CD4-positive, alpha-beta memory T cell (primary cell): ENCODE data around the gene LIMCH1. TPM values are rescaled to one million over a fixed set of nuclear protein-coding genes. Genes with fewer than 3 reads are reported as not detected.

Experiments used
- CTCF ChIA-PET: fragments of 350-600 bp; sonication (Branson Sonifier 250); formaldehyde crosslinking; loops from one replicate; lab custom pipeline; 2021; ENCODE audit warnings: inconsistent platforms; ENCODE audit not compliant: partially characterized antibody; lab: Charles Lee
- POLR2A ChIA-PET: fragments of 350-600 bp; sonication (Branson Sonifier 250); formaldehyde crosslinking; loops from one replicate; lab custom pipeline; 2021; ENCODE audit not compliant: partially characterized antibody; lab: Charles Lee
- DNase-seq, 5 donors: peaks; one replicate each; pipeline versions ENCODE4 v3.0.0 to v3.0.0-alpha.2; 2020 to 2022; ENCODE audit warnings: mixed read lengths in 1 of 5
- H3K27ac ChIP-seq: one replicate; pipeline ENCODE4 v1.7.0; 2013; ENCODE audit warnings: low read depth, low read length
- H3K27me3 ChIP-seq: 2 replicates; pipeline ENCODE4 v1.7.0; 2013; ENCODE audit warnings: mild to moderate bottlenecking, low read length, moderate library complexity; ENCODE audit not compliant: insufficient read depth
- H3K36me3 ChIP-seq: 2 replicates; pipeline ENCODE4 v1.7.0; 2013; ENCODE audit warnings: mild to moderate bottlenecking, low read length, moderate library complexity; ENCODE audit not compliant: insufficient read depth
- H3K4me1 ChIP-seq: 2 replicates; pipeline ENCODE4 v1.7.0; 2013; ENCODE audit warnings: mild to moderate bottlenecking, low read length, moderate library complexity; ENCODE audit not compliant: insufficient read depth
- H3K4me3 ChIP-seq, 2 donors: one replicate each; pipeline ENCODE4 v1.7.0; 2013; ENCODE audit warnings: low read length in 2 of 2, mild to moderate bottlenecking in 1 of 2
- H3K9me3 ChIP-seq, 2 donors: one replicate each; pipeline ENCODE4 v1.7.0; 2013; ENCODE audit warnings: low read length in 2 of 2, control low read depth in 1 of 2; ENCODE audit not compliant: control insufficient read depth in 1 of 2
- H3K27ac Mint-ChIP-seq, 7 donors: one replicate each; pipeline ENCODE4 v1.8.0; 2020 to 2021; ENCODE audit warnings: mixed read lengths in 7 of 7, mild to moderate bottlenecking in 6 of 7, inconsistent platforms in 3 of 7, moderate library complexity in 3 of 7
- H3K27me3 Mint-ChIP-seq, 2 donors: one replicate each; pipeline ENCODE4 v1.8.0; 2020 to 2021; ENCODE audit warnings: mixed read lengths in 2 of 2
- H3K36me3 Mint-ChIP-seq, 2 donors: one replicate each; pipeline ENCODE4 v1.8.0; 2020 to 2021; ENCODE audit warnings: mixed read lengths in 2 of 2, inconsistent platforms in 1 of 2, mild to moderate bottlenecking in 1 of 2
- H3K4me1 Mint-ChIP-seq, 4 donors: one replicate each; pipeline ENCODE4 v1.8.0; 2020 to 2021; ENCODE audit warnings: mixed read lengths in 4 of 4, mild to moderate bottlenecking in 1 of 4
- H3K4me3 Mint-ChIP-seq, 8 donors: one replicate each; pipeline ENCODE4 v1.8.0; 2020 to 2021; ENCODE audit warnings: mixed read lengths in 8 of 8, mild to moderate bottlenecking in 7 of 8, moderate library complexity in 6 of 8, inconsistent platforms in 3 of 8
- H3K9me3 Mint-ChIP-seq, 8 donors: one replicate each; pipeline ENCODE4 v1.8.0; 2020 to 2021; ENCODE audit warnings: mixed read lengths in 8 of 8, mild to moderate bottlenecking in 5 of 8, inconsistent platforms in 3 of 8, moderate library complexity in 1 of 8
- intact Hi-C: fragments of 100-400 bp; cut with micrococcal nuclease; formaldehyde crosslinking; loops from one replicate; pipeline ENCODE4 v1.15.1; 2023
- polyA plus RNA-seq, 2 donors: library from polyadenylated mRNA; unstranded; fragments of 300-500 nt; fragmentation: Illumina TruSeq; gene quantifications; one replicate each; pipeline ENCODE4 v1.2.3, GENCODE V29; 2021
- total RNA-seq, 2 experiments: library from RNA; stranded (reverse); gene quantifications; one replicate each; pipeline ENCODE4 v1.2.3, GENCODE V29; 2021

The LIMCH1 gene
- total and polyA plus RNA-seq, 4 experiments from 2014 or later = not detected

- Mint-ChIP-seq H3K4me1 (no peaks in the 10 kb centered on the region), H3K27me3 (peaks cover 0 to 2% of the 10 kb centered on the region in 2 donors)
- CTCF ChIA-PET = no interaction called here
Observed at GRCh38 chr4:41532336-41532735, 5.6 kb upstream of the LIMCH1 start.

GRCh38 chr4:41532882-41533281, 5.1 kb upstream of the LIMCH1 start:
- DNase-seq = no peak
- H3K4me3 Mint-ChIP-seq = no peak overlapping the region
- no peaks in the 10 kb centered on the region for H3K4me1 Mint-ChIP-seq
- Histone ChIP-seq H3K9me3 (no peaks in the 10 kb centered on the region), H3K36me3 (no peaks in the 10 kb centered on the region), H3K27ac (no peak overlapping the region), H3K27me3 (no peaks in the 10 kb centered on the region), H3K4me3 (no peak overlapping the region), H3K4me1 (no peaks in the 10 kb centered on the region)
- H3K27me3 Mint-ChIP-seq = peaks cover 0 to 2% of the 10 kb centered on the region in 2 donors
- intact Hi-C loops = no loop called here
- no peaks in the 10 kb centered on the region for H3K36me3 Mint-ChIP-seq
- ChIA-PET CTCF (no interaction called here), POLR2A (no interaction called here)
- H3K9me3 Mint-ChIP-seq = peaks cover 0 to 2% (median 0%) of the 10 kb centered on the region in 8 donors
- H3K27ac Mint-ChIP-seq = no peak overlapping the region

More at GRCh38 chr4:41532336-41532735, 5.6 kb upstream of the LIMCH1 start:
- Histone ChIP-seq H3K27ac (no peak overlapping the region), H3K4me1 (no peaks in the 10 kb centered on the region), H3K27me3 (no peaks in the 10 kb centered on the region), H3K9me3 (no peaks in the 10 kb centered on the region), H3K4me3 (no peak overlapping the region), H3K36me3 (no peaks in the 10 kb centered on the region)
- H3K36me3 Mint-ChIP-seq = no peaks in the 10 kb centered on the region
- intact Hi-C loops = no loop called here
- peaks cover 0 to 2% (median 0%) of the 10 kb centered on the region in 8 donors for H3K9me3 Mint-ChIP-seq
- H3K27ac Mint-ChIP-seq = no peak overlapping the region
- H3K4me3 Mint-ChIP-seq = no peak overlapping the region
- DNase-seq = no peak
- POLR2A ChIA-PET = no interaction called here

DNA sequence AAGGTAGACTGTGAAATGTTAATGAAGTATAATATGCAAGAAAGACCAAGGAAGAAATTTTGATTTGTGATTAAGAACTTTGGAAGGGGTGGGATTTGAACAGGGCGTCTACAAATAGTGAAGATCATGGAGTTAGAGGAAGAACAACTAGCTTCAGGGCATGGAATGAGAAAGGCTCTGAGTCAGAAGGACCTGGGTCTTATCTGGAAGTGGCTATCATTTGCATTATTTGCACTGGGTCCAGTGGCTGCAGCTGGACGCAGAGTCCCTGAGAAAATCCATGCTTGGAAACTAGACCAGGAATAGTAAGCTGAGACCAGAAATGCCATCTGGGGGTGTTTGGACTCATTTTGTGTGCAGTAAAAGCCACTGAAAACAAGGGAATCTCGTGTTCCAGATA, 4.3 kb upstream of the LIMCH1 start:
- no peaks in the 10 kb centered on the region for H3K4me1 Mint-ChIP-seq
- H3K9me3 Mint-ChIP-seq = peaks cover 0 to 3% (median 0%) of the 10 kb centered on the region in 8 donors
- Histone ChIP-seq H3K4me1 (no peaks in the 10 kb centered on the region), H3K9me3 (no peaks in the 10 kb centered on the region), H3K36me3 (no peaks in the 10 kb centered on the region), H3K27ac (no peak overlapping the region), H3K27me3 (no peaks in the 10 kb centered on the region), H3K4me3 (no peak overlapping the region)
- H3K36me3 Mint-ChIP-seq = no peaks in the 10 kb centered on the region
- intact Hi-C loops = no loop called here
- peaks cover 0 to 2% of the 10 kb centered on the region in 2 donors for H3K27me3 Mint-ChIP-seq
- H3K4me3 Mint-ChIP-seq = no peak overlapping the region
- no peak for DNase-seq
- no peak overlapping the region for H3K27ac Mint-ChIP-seq
- CTCF ChIA-PET = no interaction called here
- POLR2A ChIA-PET = no interaction called here

DNA sequence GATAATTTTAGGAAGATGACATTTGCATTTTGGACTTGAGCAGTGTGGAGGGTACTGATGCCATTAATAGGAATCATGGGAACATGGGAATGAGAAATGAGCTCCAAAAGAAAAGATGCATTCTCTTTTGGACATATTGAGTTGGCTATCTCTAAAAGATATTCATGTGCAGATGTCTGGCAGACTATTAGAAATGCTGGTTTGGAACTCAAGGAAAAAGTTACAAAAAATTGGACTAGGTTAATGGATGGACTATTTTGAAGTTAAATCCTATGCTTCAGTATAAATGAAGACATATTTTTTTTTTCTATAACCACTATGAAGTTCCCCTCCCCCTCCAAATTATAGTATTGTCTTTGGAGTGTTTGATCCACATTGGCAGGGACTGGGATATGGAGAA, 3.6 kb upstream of the LIMCH1 start:
- no peaks in the 10 kb centered on the region for H3K36me3 Mint-ChIP-seq
- no peaks in the 10 kb centered on the region for H3K36me3 ChIP-seq
- H3K9me3 Mint-ChIP-seq = peaks cover 0 to 3% (median 0%) of the 10 kb centered on the region in 8 donors
- ChIA-PET POLR2A (no interaction called here), CTCF (no interaction called here)
- H3K4me1 ChIP-seq = no peaks in the 10 kb centered on the region
- intact Hi-C loops = no loop called here
- no peaks in the 10 kb centered on the region for H3K4me1 Mint-ChIP-seq
- H3K27me3 Mint-ChIP-seq = peaks cover 0 to 2% of the 10 kb centered on the region in 2 donors
- H3K27ac Mint-ChIP-seq = no peak overlapping the region
- no peak for DNase-seq
- no peak overlapping the region for H3K4me3 Mint-ChIP-seq
- no peak overlapping the region for H3K4me3 ChIP-seq
- no peaks in the 10 kb centered on the region for H3K27me3 ChIP-seq
- H3K27ac ChIP-seq = no peak overlapping the region
- no peaks in the 10 kb centered on the region for H3K9me3 ChIP-seq

DNA sequence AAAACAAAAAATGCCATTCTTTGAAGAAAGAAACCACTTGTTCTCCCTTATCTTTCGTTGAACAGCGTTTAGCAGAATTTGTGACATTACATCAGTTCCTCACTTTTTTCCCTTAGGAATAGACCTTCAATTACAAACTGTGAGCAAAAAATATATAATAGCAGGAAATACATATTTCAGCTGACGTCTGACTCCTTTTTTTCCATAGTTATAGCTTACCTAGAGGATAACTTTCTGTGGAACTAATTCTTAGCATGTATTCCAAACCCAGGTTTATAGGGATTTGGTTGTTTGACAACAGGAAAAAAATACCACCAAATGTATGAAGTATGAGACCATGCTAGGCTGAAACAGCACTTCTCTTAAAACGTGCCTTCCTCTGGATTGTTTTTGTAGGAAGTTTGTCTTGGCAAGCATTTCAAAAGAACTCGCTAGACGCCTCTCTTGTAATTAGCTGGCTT, 2.0 kb upstream of the LIMCH1 start:
- H3K4me3 ChIP-seq = no peak overlapping the region
- POLR2A ChIA-PET = no interaction called here

GRCh38 chr4:41537292-41537890, 566 bp upstream of the LIMCH1 start:
- no peak overlapping the region for H3K4me3 ChIP-seq
- Mint-ChIP-seq H3K4me1 (no peaks in the 10 kb centered on the region), H3K9me3 (peaks cover 0 to 3% (median 0%) of the 10 kb centered on the region in 8 donors), H3K27ac (no peak overlapping the region), H3K27me3 (peaks cover 0 to 2% of the 10 kb centered on the region in 2 donors), H3K36me3 (no peaks in the 10 kb centered on the region), H3K4me3 (no peak overlapping the region)
- no peak overlapping the region for H3K27ac ChIP-seq
- H3K9me3 ChIP-seq = no peaks in the 10 kb centered on the region
- ChIA-PET CTCF (no interaction called here), POLR2A (no interaction called here)
- no peaks in the 10 kb centered on the region for H3K4me1 ChIP-seq
- DNase-seq = no peak
- intact Hi-C loops = no loop called here
- no peaks in the 10 kb centered on the region for H3K27me3 ChIP-seq
- H3K36me3 ChIP-seq = no peaks in the 10 kb centered on the region

More for the DNA sequence above, 2.0 kb upstream of the LIMCH1 start:
- Histone ChIP-seq H3K36me3 (no peaks in the 10 kb centered on the region), H3K4me1 (no peaks in the 10 kb centered on the region), H3K27me3 (no peaks in the 10 kb centered on the region), H3K27ac (no peak overlapping the region), H3K9me3 (no peaks in the 10 kb centered on the region)
- Mint-ChIP-seq H3K9me3 (peaks cover 0 to 3% (median under 1%) of the 10 kb centered on the region in 8 donors), H3K4me3 (no peak overlapping the region), H3K4me1 (no peaks in the 10 kb centered on the region), H3K36me3 (no peaks in the 10 kb centered on the region), H3K27ac (no peak overlapping the region), H3K27me3 (peaks cover 0 to 2% of the 10 kb centered on the region in 2 donors)
- CTCF ChIA-PET = no interaction called here
- DNase-seq = no peak
- intact Hi-C loops = no loop called here

GRCh38 chr4:41538887-41539498, 1.0 kb downstream of the LIMCH1 start:
- Mint-ChIP-seq H3K36me3 (no peaks in the 10 kb centered on the region), H3K27me3 (peaks cover 0 to 2% of the 10 kb centered on the region in 2 donors), H3K9me3 (peaks cover 0 to 3% (median 0%) of the 10 kb centered on the region in 8 donors), H3K4me1 (no peaks in the 10 kb centered on the region), H3K27ac (no peak overlapping the region), H3K4me3 (no peak overlapping the region)
- ChIA-PET CTCF (no interaction called here), POLR2A (no interaction called here)
- H3K36me3 ChIP-seq = no peaks in the 10 kb centered on the region
- H3K9me3 ChIP-seq = no peaks in the 10 kb centered on the region
- no peaks in the 10 kb centered on the region for H3K4me1 ChIP-seq
- no peaks in the 10 kb centered on the region for H3K27me3 ChIP-seq
- no peak overlapping the region for H3K4me3 ChIP-seq
- intact Hi-C loops = no loop called here
- H3K27ac ChIP-seq = no peak overlapping the region
- DNase-seq = no peak
